G401 (cell line): ENCODE results near the gene TVP23A. TPM values are rescaled to one million over a fixed set of nuclear protein-coding genes. Genes with fewer than 3 reads are reported as not detected.

Experiments
- DNase-seq: peaks from one replicate; pipeline ENCODE4 v3.0.0-alpha.2; 2015; ENCODE audit warnings: low spot score
- in situ Hi-C: cut with HindIII; loops from 2 replicates; pipeline ENCODE4 v1.10.0; 2016; ENCODE audit warnings: low sequenced_read_pairs, mixed read lengths
- total RNA-seq: library from RNA; depleted of rRNA; stranded (reverse); fragments of >200 nt; shearing (Covaris generic); gene quantifications from 2 replicates; pipeline ENCODE4 v1.2.3, GENCODE V29; 2014; rRNA removed

TVP23A gene
- total RNA-seq, 1 experiment from 2014 or later, result not detected

- no peak for DNase-seq
- in situ Hi-C loops, result no loop called here
These were observed 86.8 kb downstream of the TVP23A start for GRCh38 chr16:10731790-10732189.

GRCh38 chr16:10729104-10730048 is 89.2 kb downstream of the TVP23A start:
- DNase-seq, result peak; percentile 49
- in situ Hi-C loops, result no loop called here

GRCh38 chr16:10728003-10728887 is 90.3 kb downstream of the TVP23A start:
- in situ Hi-C loops, result no loop called here
- no peak for DNase-seq

Other genes with a start within 250 kb of the TVP23A start
- gene EMP2, start 238.2 kb downstream of the TVP23A start, total RNA-seq, result 3.3 and 6.3 TPM in 2 replicates
- gene TEKT5, start 123.9 kb downstream of the TVP23A start, total RNA-seq, result not detected in 2 replicates
- 30.6 and 35.9 TPM in 2 replicates for gene NUBP1, start 75.0 kb downstream of the TVP23A start, total RNA-seq
- not detected in 2 replicates for gene CIITA, start 58.4 kb upstream of the TVP23A start, total RNA-seq
- gene DEXI, start 123.7 kb upstream of the TVP23A start, total RNA-seq, result 90.6 and 91.9 TPM in 2 replicates
- 15.6 and 16.6 TPM in 2 replicates for gene CLEC16A, start 125.8 kb upstream of the TVP23A start, total RNA-seq